HG02588 (cell line): ENCODE results near the gene GNA12.

ENCODE experiments used
- ATAC-seq: cut with Tn5 transposase; IDR thresholded peaks from one replicate; pipeline ENCODE4 v1.9.1; 2021; ENCODE audit warnings: mild to moderate bottlenecking, moderate library complexity; ENCODE audit not compliant: unreplicated experiment

Gene GNA12, protein sequence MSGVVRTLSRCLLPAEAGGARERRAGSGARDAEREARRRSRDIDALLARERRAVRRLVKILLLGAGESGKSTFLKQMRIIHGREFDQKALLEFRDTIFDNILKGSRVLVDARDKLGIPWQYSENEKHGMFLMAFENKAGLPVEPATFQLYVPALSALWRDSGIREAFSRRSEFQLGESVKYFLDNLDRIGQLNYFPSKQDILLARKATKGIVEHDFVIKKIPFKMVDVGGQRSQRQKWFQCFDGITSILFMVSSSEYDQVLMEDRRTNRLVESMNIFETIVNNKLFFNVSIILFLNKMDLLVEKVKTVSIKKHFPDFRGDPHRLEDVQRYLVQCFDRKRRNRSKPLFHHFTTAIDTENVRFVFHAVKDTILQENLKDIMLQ

DNA sequence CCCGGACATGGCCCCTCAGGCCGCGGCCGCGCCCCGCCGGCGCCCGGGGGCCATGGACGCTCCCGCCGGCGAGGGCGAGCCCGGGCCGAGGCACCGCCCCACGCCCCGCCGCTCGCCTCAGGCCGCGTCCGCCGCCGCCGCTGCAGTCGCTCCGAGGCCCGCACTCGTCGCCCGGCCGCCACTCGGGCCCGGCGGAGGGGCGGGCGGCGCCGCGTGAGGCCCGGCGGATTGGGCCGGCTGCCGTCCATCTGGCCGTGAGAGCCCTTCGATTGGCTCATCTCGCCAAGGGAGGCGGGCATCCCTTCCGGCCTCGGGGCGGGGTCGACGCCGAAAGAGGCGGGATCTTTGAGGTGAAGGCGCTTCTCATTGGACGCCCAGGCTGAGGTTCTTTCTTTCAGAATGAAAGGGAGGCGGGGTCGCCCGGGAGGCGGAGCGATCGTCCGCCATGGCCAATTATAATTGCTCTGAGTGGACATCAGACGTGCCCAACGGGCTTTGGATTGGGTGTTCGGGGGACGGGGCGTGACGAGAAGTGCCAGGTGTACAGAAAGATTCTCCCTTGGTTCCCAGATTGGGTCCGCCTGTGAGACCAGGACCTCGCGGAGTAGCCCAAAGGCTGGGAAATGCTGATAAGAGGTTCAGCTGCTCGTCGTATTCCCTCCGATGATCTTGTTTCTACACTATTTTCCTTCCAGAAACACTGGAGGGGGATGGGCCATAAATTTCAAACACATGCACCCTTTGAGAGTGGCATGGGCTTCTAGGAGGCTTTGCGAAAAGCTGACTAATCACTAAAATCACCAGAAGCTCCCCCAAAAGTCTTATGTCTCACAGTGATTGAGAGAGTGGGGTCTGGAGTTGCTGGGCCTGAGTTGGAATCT, at the start of gene GNA12:
Gene GNA12 (minus strand): TSS at position 156 of the 881 bp plus-strand sequence. CDS start 147 bp downstream, at position 9.
- peak; percentile 93 for ATAC-seq

DNA sequence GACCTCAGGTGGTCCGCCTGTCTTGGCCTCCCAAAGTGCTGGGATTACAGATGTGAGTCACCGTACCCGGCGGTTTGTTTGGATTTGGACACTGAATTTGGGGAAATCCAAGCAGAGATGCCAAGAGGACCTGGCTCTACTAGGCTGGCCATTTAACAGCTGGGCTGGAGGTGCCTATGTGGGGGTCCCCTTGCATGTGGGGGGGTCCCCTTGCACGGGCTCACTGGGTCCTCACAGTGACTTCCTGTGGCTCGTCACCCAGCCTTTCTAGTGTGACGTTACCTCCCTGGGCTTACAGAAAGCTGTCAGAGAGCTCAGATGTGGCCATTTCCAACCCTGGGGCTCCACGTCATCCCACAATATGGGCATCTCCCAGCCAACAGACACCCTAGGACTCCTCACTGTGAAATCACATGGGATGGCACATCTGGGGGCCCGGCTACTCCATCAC, 49.3 kb upstream of the GNA12 start:
- no peak for ATAC-seq

DNA sequence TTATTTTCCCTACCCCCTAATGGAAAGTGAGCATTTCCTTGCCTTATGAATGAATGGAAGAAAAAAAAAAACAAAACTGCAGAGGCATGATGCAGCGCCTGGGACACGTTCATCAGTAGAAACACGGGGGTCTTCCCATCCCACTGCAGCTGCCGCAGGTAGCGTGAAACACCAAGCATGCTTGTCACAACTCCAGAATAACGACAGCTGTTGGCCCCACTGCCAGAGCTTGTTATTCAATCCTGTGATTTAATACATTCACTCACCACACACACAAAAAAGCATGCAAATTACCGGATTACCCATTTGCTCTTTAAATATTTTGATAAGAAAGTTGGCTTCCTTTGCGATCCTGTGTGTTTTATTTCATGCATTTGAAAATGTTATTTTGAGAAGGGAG, 48.4 kb upstream of the GNA12 start:
- ATAC-seq = no peak

DNA sequence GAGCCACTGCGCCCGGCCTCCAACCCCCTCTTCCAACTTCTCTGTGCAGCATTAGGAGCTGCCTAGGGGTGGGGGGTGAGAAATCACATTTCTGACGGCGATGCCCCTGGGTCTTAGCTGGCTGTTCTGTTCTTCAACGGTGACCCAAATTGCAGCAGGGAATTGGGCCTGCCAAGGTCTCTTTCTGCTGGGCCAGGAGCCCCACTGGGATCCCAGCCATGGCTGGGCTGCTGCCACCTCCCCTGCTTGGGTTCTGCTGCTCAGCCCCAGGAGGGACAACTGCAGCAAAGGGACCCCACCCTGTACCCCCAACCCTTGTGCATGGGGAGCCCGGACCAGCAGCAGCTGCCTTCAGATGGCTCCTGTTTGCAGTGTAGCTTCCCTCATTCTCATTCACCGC, 43.7 kb upstream of the GNA12 start:
- ATAC-seq = no peak

DNA sequence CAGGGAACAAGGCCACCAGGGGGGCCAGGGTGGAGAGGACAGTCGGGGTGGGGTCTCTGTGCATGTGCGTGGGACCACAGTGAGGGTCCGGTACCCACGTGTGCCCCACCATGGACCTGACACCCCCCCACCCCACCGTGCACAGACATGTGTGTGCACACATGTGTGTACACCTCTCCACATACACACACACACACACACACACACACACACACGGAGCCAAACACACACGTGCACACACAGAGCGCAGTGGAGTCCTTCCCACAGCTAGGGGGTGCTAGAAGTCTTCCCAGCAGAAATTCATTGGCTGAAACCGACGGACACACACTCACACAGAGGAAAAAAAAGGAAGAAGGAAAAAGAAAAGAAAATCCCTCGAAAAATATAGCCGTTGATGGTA, 42.8 kb upstream of the GNA12 start:
- ATAC-seq = no peak

DNA sequence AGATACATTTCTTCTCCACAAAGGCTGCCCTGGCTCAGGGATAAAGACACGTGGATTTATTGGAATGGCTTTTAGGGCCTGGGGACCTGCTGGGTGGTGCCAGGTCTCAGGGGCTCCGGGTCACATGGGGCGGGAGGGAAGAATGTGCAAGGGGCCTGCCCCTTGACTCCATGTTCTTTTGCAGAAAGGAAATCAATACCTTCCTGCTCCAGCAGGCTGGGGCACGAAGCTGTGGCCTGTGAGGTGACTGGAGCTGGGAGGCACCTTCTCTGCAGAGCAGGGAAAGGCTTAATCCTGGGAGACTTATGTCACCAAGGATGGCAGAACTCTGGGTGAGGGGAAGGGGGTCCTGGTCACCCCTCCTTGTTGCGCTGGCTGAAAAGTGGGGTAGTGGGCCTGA, 42.3 kb upstream of the GNA12 start:
- no peak for ATAC-seq

DNA sequence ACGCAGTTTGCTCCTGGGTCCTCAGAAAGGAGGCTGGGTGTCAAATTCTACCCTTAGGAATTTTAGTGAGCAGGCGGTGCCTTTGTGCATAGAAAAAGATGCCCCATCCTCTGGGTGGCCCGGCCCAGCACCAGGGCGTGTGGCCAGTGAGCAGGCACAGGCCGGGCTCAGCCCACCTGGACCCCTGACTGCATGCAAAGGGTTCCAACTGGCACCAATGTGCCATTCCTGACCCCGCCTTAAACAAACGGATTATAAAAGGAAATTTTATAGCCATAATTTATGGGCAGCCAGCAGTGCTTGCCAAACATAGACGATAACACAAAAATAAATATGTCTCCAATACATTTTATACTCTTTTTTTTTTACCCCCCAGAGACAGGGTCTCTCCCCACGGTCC, 40.1 kb upstream of the GNA12 start:
- ATAC-seq = no peak

DNA sequence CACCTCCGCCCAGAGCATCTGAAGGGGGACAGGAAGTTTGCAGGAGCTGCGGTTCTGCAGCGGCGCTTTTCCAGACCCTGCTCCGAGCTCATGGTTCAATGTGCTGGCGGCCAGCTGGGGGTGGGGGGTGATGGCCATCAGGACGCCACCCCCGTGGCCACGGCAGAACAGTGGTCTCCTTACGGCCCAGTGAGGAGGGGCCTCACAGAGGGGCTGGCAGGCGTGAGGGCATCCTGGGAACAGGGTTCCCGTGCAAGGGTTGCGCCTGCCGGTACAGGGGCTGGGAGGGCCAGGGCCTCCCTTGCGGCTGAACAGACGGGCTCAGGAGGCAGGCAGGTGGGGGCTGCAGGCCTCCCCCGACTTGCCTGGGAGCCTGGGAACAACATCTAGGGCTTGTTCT, 39.0 kb upstream of the GNA12 start:
- no peak for ATAC-seq

DNA sequence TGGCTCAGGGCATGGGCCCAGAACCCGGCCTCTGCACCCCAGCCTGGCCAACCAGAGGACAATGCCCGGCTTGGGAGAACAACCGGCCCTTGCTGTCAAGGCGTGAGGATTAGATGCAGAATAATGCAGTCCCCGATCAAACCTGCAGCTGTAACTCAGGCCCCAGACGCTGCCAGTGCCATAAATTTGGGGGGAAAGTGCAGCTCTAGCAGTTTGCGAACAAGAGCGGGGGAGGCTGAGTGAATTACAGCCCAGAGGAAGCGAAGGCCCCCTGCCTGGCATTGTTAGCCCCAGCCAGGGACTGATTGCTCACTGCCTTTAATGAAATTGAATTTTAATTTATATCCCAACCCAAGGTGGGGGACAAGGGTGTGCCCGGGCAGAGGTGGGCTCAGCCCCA, 38.0 kb upstream of the GNA12 start:
- ATAC-seq = no peak

DNA sequence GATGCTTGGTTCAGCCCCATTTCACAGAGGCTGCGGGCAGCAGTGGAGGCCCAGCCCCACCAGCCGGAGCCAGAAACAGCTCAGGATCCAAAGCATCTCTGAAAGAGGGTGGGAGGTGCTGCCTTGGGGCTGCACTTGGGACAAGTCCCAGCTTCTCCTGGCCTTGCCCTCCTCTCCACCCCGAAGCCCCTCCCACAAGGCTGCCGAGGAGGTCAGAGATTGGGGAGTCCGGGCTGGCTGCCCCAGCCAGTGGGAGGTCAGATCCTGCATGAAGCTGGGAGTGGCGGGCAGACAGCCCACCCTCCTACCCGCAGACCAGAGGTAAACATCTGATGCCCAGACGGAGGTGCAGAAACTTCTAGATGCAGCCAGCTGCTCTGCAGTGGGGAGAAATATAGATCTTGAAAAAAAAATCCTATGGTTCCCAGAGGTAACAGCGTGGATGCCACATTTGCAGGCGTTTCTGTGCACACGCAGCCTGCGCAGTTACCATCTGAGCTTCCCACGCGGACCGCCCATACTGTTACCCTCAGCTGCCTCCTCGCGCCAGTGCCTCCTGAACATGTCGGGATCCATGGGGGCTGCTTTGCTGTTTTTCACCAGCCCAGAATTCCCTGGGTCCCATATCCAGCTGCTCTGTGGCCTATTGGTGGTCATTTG, 36.9 kb upstream of the GNA12 start:
- no peak for ATAC-seq

DNA sequence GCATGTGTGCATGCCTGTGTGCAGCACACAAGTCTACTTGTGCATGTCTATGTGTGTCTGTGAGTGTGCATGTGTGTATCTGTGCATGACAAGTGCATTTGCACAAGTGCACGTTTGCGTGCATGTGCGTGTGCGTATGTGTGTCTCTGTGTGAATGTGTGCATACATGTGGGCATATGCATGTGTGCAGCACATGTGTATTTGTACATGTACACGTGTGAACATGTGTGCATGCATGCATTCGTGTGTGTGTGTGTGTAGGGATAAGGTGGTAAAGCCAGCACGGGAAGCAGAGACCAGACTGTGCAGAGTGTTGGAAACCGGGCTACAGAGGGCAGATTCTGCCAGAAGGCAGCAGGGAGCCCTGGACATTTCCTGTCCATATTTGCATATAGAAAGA, 35.9 kb upstream of the GNA12 start:
- no peak for ATAC-seq

DNA sequence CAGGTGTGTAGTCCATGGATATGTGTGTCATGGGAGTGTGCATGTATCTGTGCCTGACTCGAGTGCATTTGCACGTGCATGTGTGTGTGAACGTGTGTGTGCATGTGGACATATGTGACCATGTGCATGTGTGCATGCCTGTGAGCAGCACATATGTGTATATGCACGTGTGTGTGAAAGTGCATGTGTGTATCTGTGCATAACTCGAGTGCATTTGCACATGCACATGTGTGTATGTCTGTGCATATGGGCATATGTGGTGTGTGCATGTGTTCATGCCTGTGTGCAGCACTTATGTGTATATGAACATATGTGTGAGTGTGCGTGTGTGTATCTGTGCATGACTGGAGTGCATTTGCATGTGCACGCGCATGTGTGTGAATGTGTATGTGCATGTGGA, 35.2 kb upstream of the GNA12 start:
- ATAC-seq = no peak

DNA sequence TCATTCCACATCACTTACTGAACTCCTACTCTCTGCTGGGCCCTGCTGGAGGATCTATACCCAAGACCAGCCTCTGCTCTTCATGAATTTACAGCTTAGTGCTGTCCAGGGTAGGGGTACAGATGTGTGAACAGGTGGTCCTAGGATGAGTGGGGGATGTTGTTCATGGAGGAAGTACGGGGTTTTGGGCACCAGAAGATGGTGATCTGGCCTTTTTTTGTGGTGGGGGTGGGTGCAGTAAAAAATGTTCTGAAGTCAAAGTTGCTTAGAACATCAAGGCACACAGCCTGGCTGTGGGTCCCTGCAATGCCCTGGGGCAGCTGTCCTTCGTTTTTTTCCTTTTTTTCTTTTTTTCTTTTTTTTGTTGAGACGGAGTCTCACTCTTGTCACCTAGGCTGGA, 34.2 kb upstream of the GNA12 start:
- ATAC-seq = no peak

DNA sequence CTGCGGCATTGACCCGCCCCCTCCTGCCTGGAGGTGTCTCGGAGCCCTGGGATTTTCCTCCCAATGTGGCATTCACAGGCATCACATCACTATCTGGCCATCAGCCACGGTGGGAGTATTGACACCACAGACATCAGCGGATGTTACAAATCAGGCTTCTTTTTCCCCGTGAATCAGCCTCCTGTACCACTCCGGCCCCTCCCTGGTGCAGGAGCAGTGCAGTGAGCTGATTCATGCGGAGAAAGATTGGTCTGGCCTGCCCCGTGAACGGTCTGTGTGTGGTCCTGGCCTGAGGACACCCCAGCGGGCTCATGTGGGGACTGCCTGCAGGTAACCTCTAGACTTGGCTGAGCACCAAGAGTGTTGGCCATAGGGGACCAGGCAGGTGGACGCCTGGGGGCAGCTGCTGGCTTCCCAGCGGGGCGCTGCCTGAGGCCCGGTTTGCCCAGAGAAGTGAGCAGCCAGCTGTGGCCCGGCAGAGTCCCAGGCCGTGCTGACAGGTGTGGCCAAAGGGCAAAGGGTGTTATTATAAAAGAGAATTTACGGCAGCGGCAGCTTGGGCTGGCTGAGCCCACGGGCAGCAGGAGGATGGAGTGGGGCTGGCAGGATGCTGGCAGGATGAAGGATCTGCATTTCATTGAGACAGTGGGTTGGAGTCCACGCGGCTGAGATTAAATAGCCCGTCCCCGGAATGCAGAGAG, 32.1 kb upstream of the GNA12 start:
- no peak for ATAC-seq

DNA sequence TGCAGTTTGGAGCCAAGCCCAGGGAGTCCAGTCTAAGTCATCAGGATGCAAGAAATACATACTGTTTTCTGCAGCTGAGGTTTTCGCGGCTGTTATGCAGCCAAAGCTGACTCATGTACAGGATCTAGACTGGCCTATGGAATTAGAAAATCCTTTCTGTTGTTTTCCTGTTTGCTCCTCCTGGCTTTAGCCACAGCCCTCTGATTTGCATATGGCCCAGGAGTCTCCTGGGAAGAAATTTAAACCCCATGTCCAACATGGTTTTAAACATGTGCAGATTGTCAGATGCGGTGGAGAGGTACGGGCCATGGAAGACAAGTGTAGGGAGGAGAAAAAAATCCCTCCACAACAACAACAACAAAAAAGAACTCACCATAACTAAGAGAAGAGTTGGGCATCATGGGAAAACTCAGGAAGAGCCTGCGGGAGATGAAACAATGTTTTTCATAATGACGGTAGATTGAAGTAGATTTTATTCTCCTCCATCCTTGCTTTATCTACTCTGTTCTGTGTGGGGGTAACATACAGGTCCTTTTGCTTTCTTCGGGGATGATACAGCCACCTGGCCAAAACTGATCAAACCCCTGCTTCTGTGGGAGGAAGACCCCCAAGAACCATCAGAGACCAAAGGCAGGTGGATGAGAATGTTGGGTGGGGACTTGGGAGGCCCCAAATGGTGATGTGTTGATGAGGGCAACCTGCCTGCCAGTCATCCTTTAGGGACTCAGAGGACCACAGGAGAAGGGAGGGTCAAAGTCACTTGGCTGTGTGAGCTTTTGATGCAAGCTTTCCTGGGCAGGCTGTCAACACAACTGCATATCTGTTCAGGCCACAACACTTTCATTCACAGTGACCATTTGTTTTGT, 29.8 kb upstream of the GNA12 start:
- no peak for ATAC-seq

DNA sequence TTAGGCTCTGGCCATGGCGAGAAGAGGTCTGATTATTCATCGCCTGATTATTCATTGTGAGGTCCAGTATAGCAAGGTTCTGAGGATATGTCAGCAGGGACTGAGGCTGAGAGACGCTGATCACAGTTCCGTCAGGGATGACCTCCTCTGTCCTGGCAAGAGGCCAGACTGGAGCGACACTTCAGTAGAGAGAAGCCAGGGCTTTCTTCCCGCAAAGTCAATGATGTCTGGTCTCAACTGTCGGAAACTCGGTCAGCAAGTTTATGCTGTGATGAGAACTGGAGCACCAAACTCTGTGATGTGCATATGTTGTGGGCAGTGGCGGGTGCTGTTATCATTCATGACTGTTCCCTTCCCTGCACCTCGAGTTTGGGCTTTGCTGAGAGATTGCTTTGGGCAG, 29.0 kb upstream of the GNA12 start:
- no peak for ATAC-seq

DNA sequence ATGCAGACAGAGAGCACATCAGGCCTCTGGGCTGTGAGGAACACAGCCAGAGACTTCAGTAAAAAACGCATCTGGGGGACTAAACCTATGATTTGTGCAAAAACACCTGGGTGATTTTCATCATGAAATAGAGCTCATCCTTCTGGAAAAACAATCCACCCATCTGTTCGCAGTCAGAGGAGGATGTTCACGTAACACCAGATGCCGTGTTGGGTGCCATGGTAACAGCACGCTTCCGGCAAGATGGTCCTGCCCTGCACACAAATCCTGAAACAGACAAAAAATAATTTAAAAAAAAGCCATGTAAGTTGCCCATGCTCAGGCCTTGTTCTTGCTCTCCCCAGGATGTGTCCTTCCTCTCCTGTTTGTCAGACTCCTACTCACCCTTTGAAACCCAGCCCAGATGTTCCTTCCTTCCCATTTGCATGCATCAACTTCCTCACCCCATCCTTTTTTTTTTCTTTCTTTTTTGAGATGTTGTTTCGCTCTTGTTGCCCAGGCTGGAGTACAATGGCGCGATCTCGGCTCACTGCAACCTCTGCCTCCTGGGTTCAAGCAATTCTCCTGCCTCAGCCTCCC, 28.3 kb upstream of the GNA12 start:
- no peak for ATAC-seq

DNA sequence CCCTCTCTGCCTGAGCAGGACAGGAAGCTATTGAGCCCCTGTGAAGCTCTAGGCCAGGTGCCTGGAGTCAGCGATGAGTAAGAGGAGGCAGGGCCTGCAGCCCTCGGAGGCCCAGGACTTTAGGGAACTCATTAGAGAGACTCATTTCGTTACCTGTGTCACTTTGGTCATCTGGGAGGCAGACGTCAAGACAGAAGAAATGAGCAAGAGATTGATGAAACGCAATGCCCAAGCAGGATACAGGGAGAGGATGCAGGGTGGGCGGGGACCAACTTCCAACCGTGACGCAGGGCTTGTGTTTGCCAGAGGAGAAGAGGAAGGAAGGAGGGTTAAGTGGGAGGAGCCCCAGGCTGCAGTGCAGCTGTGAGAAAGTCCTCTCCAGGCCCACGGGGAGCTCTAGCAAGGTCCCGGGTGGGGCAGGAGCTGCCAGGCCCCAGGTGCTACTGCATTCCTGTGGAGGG, 26.4 kb upstream of the GNA12 start:
- ATAC-seq = no peak

DNA sequence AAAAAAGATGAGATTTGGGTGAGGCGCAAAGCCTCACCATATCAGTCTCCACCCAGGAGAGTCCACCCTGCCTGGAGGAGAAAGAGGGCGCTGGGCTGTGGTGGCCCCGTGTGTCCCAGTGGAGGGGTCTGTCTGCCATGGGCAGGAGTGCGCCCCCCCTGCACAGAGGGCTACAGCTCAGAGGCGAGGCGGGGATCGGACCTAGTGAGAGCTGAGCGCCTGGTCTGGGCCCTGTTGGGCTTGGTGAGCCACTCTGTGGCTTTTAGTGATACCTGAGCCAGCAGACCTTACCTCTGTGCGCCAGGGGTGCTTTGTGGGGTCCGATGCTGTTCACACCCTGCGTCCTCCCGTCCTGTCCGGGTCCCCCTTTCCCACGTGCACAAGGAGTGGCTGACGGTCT, 25.9 kb upstream of the GNA12 start:
- ATAC-seq = no peak

DNA sequence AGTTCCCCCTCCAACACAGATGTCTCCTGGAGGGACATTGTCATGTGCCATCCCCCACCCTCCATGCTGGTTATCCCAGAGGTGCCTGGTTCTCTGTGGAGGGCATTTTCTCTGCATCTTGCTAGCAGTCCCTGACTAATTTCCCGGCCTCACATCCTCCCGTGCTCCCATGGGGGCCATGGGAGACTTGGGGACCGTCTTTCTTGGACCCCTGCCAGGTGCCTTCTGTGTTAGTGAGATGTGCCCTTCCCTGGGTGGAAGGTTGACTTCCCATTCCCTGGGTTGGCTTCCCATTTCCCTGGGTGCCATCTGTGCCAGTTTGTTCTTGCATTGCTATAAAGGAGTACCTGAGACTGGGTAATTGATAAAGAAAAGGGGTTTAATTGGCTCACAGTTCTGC, 22.5 kb upstream of the GNA12 start:
- ATAC-seq = no peak
